ENCODE results near the gene PDGFC. TPM values are rescaled to one million over a fixed set of nuclear protein-coding genes. Genes with fewer than 3 reads are reported as not detected.

PDGFC gene
- total RNA-seq, 1 experiment from 2014 or later, result 4.5 TPM

GRCh38 chr4:156774422-156774821 lies 197.2 kb downstream of the PDGFC start:
- Histone ChIP-seq H2BK120ac (ENCODE audit: low read depth, low read length, poor library complexity, severe bottlenecking) (no peak overlapping the region), H3K18ac (ENCODE audit: insufficient read length, low read depth, low read length) (no peak overlapping the region), H2BK15ac (ENCODE audit: low read depth, low read length) (no peak overlapping the region), H3K14ac (ENCODE audit: insufficient read depth, low read length) (no peak overlapping the region), H3K4ac (ENCODE audit: low read depth, low read length) (no peak overlapping the region), H3K79me2 (ENCODE audit: insufficient read depth, low read length) (no peaks in the 10 kb centered on the region), H4K8ac (replicated peaks; ENCODE audit: insufficient read length, low read depth, low read length) (no peak overlapping the region), H3K4me2 (ENCODE audit: insufficient read depth, insufficient read length, low read length) (no peak overlapping the region), H3K9me3 (ENCODE audit: control insufficient read depth, low read depth, low read length) (no peaks in the 10 kb centered on the region), H3K27ac (ENCODE audit: insufficient read length, low read depth, low read length) (no peak overlapping the region), H2BK20ac (ENCODE audit: low read depth, low read length, poor library complexity, severe bottlenecking) (no peak overlapping the region), H3K9ac (ENCODE audit: extremely low read depth, insufficient read length, low read length) (no peak overlapping the region), H4K20me1 (ENCODE audit: control insufficient read depth, insufficient read depth, insufficient read length) (no peaks in the 10 kb centered on the region), H4K91ac (ENCODE audit: insufficient read length, low read depth, low read length) (no peak overlapping the region), H3K23ac (ENCODE audit: insufficient read length, low read depth, low read length) (no peak overlapping the region), H3T11ph (ENCODE audit: low read length) (no peak overlapping the region), H2AFZ (ENCODE audit: low read length) (no peak overlapping the region), H3K79me1 (ENCODE audit: insufficient read depth, low read depth, low read length, poor library complexity, severe bottlenecking) (no peaks in the 10 kb centered on the region), H3K4me1 (ENCODE audit: insufficient read depth, low read length) (no peaks in the 10 kb centered on the region; the same call in 1 of the 2 replicates), H3K27me3 (ENCODE audit: insufficient read depth, low read length) (no peaks in the 10 kb centered on the region), H3K23me2 (ENCODE audit: insufficient read length, low read depth, low read length, poor library complexity, severe bottlenecking) (no peaks in the 10 kb centered on the region), H2AK5ac (ENCODE audit: insufficient read length, low read length) (no peak overlapping the region), H2BK12ac (ENCODE audit: insufficient read length, low read depth, low read length) (no peak overlapping the region), H3K56ac (ENCODE audit: insufficient read length, low read depth, low read length) (no peak overlapping the region), H4K5ac (ENCODE audit: insufficient read length, low read depth, low read length) (no peak overlapping the region), H2BK5ac (ENCODE audit: insufficient read length, low read length) (no peak overlapping the region)
- no peak for TF ChIP-seq CTCF (conservative IDR thresholded peaks at IDR 0.05)
- H3K4me1 Mint-ChIP-seq, result peaks cover 19 to 34% of the 10 kb centered on the region in 2 experiments
- no peaks in the 10 kb centered on the region for H3K27me3 Mint-ChIP-seq (ENCODE audit: low read depth)
- DNase-seq, result no peak
- WGBS (ENCODE audit: extremely low coverage, insufficient read length, low lambda C conversion rate), result no CpG with 5 or more reads among the region's 4 CpGs
- no peak overlapping the region for H3K4me3 Mint-ChIP-seq
- no peak overlapping the region for H3K27ac Mint-ChIP-seq
- H3K9me3 Mint-ChIP-seq, result no peaks in the 10 kb centered on the region
- no peaks in the 10 kb centered on the region for H3K36me3 Mint-ChIP-seq (ENCODE audit: insufficient read depth in 1 of 3, low read depth in 3 of 3)
